ENCODE results near the gene GMDS.

The GMDS gene

GRCh38 chr6:1586861-1587450, 658.4 kb downstream of the GMDS start:
- no peak for DNase-seq (ENCODE audit: low read depth)

GRCh38 chr6:1586256-1586655, 659.1 kb downstream of the GMDS start:
- no peak for DNase-seq (ENCODE audit: low read depth)

GRCh38 chr6:1585669-1586049, 659.7 kb downstream of the GMDS start:
- DNase-seq (ENCODE audit: low read depth), result no peak

GRCh38 chr6:1584996-1585668, 660.3 kb downstream of the GMDS start:
- DNase-seq (ENCODE audit: low read depth), result no peak

GRCh38 chr6:1584146-1584545, 661.3 kb downstream of the GMDS start:
- DNase-seq (ENCODE audit: low read depth), result no peak

GRCh38 chr6:1581120-1581991, 664.0 kb downstream of the GMDS start:
- DNase-seq (ENCODE audit: low read depth), result no peak

GRCh38 chr6:1580585-1580984, 664.8 kb downstream of the GMDS start:
- DNase-seq (ENCODE audit: low read depth), result no peak

GRCh38 chr6:1580109-1580508, 665.3 kb downstream of the GMDS start:
- no peak for DNase-seq (ENCODE audit: low read depth)

GRCh38 chr6:1579096-1579495, 666.3 kb downstream of the GMDS start:
- no peak for DNase-seq (ENCODE audit: low read depth)

- DNase-seq (ENCODE audit: low read depth), result no peak
Measured at GRCh38 chr6:1577896-1578745, 667.3 kb downstream of the GMDS start.

- DNase-seq (ENCODE audit: low read depth), result no peak
Measured at GRCh38 chr6:1577146-1577680, 668.2 kb downstream of the GMDS start.

GRCh38 chr6:1576711-1577110, 668.7 kb downstream of the GMDS start:
- no peak for DNase-seq (ENCODE audit: low read depth)

- DNase-seq (ENCODE audit: low read depth), result no peak
Measured at GRCh38 chr6:1576166-1576565, 669.2 kb downstream of the GMDS start.

- DNase-seq (ENCODE audit: low read depth), result no peak
Measured at GRCh38 chr6:1575210-1576041, 670.0 kb downstream of the GMDS start.

- DNase-seq (ENCODE audit: low read depth), result no peak
Measured at GRCh38 chr6:1574890-1575209, 670.6 kb downstream of the GMDS start.

- DNase-seq (ENCODE audit: low read depth), result no peak
Measured at GRCh38 chr6:1574083-1574761, 671.2 kb downstream of the GMDS start.
